ENCODE data around the gene CDKN3.
"Not testable (repeated sequence)": the region's sequence is repeated elsewhere in the genome, so short reads cannot be mapped to it uniquely, and the experiment has no call there.

The CDKN3 gene

GRCh38 chr14:54370323-54371198 is 26.2 kb upstream of the CDKN3 start:
- DNase-seq = no peak

DNA sequence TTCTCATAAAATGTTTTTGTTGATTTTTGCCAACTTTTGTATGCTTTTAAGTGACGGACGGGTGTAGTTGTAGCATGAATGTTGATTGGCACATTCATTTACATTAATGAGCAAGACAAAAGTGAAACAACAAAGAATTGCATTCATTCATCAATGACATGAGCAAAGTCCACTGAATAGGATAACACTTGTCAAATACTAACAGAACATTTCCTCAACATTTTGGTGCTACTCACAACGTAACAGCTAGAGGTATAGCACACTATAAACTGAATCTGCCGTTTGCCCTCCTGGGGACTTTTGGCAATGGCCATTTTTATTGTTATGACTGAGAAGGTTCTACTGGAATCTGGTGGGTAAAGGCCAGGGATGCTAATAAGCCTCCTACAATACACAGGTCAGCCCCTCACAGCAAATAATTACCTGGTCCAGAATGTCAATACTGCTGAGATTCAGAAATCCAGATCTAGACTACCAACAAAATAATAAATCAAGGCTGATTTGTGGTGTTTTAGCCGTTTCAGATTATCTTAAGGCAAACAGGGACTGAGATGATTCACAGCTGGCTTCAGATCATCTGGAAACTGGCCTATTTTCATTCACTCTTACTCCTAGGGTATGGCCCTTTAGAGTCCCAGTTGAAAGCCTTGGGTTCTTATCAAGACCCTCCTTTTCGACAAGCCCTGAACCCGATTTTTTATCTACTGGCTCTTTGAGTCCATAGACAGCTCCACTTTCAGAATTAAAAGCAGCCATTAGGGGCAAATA is 22.5 kb upstream of the CDKN3 start:
- no peak for DNase-seq

GRCh38 chr14:54377501-54377900 is 19.3 kb upstream of the CDKN3 start:
- no peak for DNase-seq

DNA sequence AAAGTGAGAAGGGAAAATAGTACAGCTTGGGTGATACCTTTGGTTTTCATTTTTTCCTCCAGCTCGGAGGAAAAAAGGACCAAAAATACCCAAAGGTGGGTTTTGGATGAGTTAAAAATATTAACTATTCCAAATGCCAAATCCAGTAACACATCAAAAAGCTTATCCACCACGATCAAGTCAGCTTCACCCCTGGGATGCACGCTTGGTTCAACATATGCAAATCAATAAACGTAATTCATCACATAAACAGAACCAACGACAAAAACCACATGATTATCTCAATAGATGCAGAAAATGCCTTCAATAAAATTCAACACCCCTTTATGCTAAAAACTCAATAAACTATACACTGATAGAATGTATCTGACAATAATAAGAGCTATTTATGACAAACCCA is 17.9 kb upstream of the CDKN3 start:
- DNase-seq = not testable (repeated sequence)

DNA sequence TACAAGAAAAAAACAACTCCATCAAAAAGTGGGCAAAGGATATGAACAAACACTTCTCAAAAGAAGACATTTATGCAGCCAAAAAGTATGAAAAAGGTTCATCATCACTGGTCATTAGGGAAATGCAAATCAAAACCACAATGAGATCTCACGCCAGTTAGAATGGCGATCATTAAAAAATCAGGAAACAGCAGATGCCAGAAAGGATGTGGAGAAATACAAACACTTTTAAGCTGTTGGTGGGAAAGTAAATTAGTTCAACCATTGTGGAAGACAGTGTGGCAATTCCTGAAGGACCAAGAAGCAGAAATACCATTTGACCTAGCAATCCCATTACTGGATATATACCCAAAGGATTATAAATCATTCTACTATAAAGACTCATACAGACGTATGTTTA is 16.2 kb upstream of the CDKN3 start:
- DNase-seq = not testable (repeated sequence)

GRCh38 chr14:54381821-54382220 is 15.0 kb upstream of the CDKN3 start:
- DNase-seq = no peak

- no peak for DNase-seq
Observed at GRCh38 chr14:54383835-54384234, 13.0 kb upstream of the CDKN3 start.

- DNase-seq = no peak
Observed at GRCh38 chr14:54385556-54385955, 11.3 kb upstream of the CDKN3 start.

DNA sequence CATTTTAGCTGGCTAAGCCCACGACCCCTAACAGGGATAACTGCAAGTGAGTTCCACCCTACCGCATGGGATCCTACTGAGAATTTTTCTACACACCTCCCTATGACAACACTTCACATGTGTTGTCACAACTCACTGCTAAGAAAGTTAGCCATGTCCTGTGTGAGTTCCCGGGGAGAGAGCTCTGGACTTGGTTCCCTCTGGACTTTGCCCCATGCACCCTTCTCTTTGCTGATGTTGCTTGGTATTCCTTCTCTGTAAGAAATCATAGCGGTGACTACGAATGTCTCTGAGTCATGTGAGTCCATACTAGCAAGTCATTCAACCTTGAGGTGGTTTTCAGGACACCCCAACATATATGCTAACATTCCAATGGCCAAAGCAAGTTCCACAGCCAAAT is 9.5 kb upstream of the CDKN3 start:
- no peak for DNase-seq

DNA sequence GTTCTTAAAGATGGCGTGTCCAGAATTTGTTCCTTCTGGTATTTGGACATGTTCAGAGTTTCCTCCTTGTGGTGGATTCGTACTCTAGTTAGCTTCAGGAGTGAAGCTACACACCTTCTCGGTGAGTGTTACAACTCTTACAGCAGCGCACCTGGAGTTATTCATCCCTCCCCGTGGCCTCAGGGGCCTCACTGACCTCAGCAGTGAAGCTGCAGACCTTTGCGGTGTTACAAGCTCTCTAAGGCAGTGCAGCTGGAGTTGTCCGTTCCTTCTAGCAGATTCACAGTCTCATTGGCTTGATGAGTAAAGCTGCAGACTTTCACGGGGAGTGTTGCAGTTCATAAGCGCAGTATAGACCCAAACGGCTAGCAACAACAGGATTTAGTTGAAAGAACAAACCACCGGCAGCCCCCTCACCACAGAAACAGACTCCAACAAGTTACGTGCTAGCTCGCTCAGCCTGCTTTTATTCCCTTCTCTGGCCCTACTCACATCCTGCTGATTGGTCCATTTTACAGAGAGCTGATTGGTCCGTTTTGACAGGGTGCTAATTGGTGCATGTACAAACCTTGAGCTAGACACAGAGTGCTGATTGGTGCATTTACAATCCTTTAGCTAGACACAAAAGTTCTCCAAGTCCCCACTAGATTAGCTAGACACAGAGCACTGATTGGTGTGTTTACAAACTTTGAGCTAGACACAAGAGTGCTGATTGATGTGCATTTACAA is 4.5 kb upstream of the CDKN3 start:
- no peak for DNase-seq

- DNase-seq = not testable (repeated sequence)
Observed at GRCh38 chr14:54392986-54393884, 3.6 kb upstream of the CDKN3 start.

DNA sequence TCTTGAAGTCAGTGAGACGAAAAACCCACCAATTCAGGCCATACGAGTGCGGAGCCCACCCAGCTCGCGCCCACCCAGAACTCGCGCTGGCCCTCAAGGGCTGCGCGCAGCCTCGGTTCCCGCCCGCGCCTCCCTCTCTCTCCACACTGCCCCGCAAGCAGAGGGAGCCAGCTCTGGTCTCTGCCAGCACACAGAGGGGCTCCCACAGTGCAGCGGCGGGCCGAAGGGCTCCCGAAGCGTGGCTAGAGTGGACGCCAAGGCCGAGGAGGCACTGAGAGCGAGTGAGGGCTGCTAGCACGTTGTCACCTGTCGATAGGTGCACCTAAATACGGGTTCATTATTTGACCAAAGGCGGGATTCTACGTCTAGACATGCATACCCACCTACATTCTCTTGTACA is 2.2 kb upstream of the CDKN3 start:
- no peak for DNase-seq

GRCh38 chr14:54395284-54395683 is 1.5 kb upstream of the CDKN3 start:
- no peak for DNase-seq

GRCh38 chr14:54395716-54396115 is 1.1 kb upstream of the CDKN3 start:
- DNase-seq = no peak

DNA sequence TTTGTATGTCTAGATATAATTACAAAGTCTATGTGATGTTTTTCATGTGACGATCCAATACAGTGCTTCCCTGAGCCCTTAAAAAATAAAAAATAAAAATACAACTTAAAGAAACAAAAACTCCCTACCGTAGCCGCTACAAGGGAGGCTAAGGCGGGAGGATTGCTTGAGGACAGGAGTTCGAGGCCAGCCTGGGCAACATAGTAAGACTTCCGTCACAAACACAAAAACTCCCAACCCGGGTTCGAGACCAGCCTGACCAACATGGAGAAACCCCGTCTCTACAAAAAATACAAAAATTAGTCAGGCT is 669 bp upstream of the CDKN3 start:
- no peak for DNase-seq

- no peak for DNase-seq
Observed at GRCh38 chr14:54399560-54399959, 2.8 kb downstream of the CDKN3 start.

- DNase-seq = not testable (repeated sequence)
Observed at GRCh38 chr14:54403401-54404005, 6.7 kb downstream of the CDKN3 start.

DNA sequence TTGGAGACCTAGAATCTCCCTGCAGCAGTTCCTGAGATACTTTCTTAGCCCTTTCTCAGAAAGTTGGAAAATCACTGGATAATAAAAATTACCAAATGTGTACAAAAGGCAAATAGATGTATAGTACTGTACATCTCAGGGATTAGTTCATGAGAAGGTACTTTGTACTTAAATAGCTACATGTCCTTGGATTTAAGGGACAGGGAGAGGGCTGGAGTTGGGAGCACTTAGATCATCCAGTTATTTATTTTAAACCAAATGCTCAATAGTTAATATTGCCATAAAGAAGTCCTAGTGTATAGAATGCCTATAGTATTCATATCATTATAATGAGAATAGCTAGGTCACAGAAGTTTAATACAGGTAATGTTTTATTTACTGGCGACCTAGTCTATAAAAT is 13.4 kb downstream of the CDKN3 start:
- DNase-seq = no peak

- DNase-seq = no peak
Observed at GRCh38 chr14:54411371-54411770, 14.6 kb downstream of the CDKN3 start.

GRCh38 chr14:54420478-54421142 is 23.8 kb downstream of the CDKN3 start:
- DNase-seq = no peak

- DNase-seq = no peak
Observed at GRCh38 chr14:54423991-54424390, 27.2 kb downstream of the CDKN3 start.

- no peak for DNase-seq
Observed at GRCh38 chr14:54424479-54424901, 27.7 kb downstream of the CDKN3 start.

Data from activated T-cell treated with anti-CD3 and anti-CD28 coated beads, Interleukin-2, amount 50 U/mL, for 48 hours (primary cell).